Mucosa of rectum (tissue), 2 donors: Measurements from ENCODE around the gene PRKCSH.

ENCODE experiments used
- H3K27ac ChIP-seq, 2 donors: one replicate each; pipeline ENCODE4 v1.7.0; 2013; ENCODE audit warnings: inconsistent platforms in 2 of 2, low read depth in 2 of 2, low read length in 2 of 2
- H3K27me3 ChIP-seq, 2 donors: one replicate each; pipeline ENCODE4 v1.7.0; 2013; ENCODE audit warnings: low read length in 2 of 2; ENCODE audit not compliant: control insufficient read depth in 2 of 2, insufficient read depth in 2 of 2
- H3K36me3 ChIP-seq, 2 donors: one replicate each; pipeline ENCODE4 v1.7.0; 2013; ENCODE audit warnings: low read length in 2 of 2; ENCODE audit not compliant: control insufficient read depth in 2 of 2, insufficient read depth in 2 of 2
- H3K4me1 ChIP-seq, 2 donors: one replicate each; pipeline ENCODE4 v1.7.0; 2013; ENCODE audit warnings: low read length in 2 of 2, mild to moderate bottlenecking in 1 of 2; ENCODE audit not compliant: control insufficient read depth in 2 of 2, insufficient read depth in 2 of 2
- H3K4me3 ChIP-seq, 2 donors: one replicate each; pipeline ENCODE4 v1.7.0; 2013; ENCODE audit warnings: low read length in 2 of 2
- H3K9ac ChIP-seq, 2 donors: one replicate each; pipeline ENCODE4 v1.7.0; 2013; ENCODE audit warnings: low read length in 2 of 2, low read depth in 1 of 2, mild to moderate bottlenecking in 1 of 2
- H3K9me3 ChIP-seq, 2 donors: one replicate each; pipeline ENCODE4 v1.7.0; 2013; ENCODE audit warnings: low read length in 2 of 2; ENCODE audit not compliant: control insufficient read depth in 2 of 2
- donor health status: healthy.
- donor health status: Normal muscosa, but diverticular disease.

The PRKCSH gene

GRCh38 chr19:11475861-11476260 lies 40.4 kb downstream of the PRKCSH start:
- Histone ChIP-seq H3K27me3 (peaks cover 3 to 5% of the 10 kb centered on the region in 2 donors), H3K36me3 (no peaks in the 10 kb centered on the region), H3K9ac (no peak overlapping the region), H3K9me3 (no peaks in the 10 kb centered on the region), H3K4me1 (no peaks in the 10 kb centered on the region), H3K27ac (no peak overlapping the region), H3K4me3 (no peak overlapping the region)

GRCh38 chr19:11478167-11479089 lies 43.0 kb downstream of the PRKCSH start:
- Histone ChIP-seq H3K36me3 (no peaks in the 10 kb centered on the region), H3K9me3 (no peaks in the 10 kb centered on the region), H3K9ac (no peak overlapping the region), H3K4me1 (peaks cover 6 to 11% of the 10 kb centered on the region in 2 donors), H3K4me3 (no peak overlapping the region), H3K27ac (no peak overlapping the region), H3K27me3 (peaks cover 11 to 25% of the 10 kb centered on the region in 2 donors)

- peaks cover 0 to 5% of the 10 kb centered on the region in 2 donors for H3K36me3 ChIP-seq
- H3K27ac ChIP-seq = no peak overlapping the region
- H3K27me3 ChIP-seq = peaks cover 11 to 25% of the 10 kb centered on the region in 2 donors
- H3K4me3 ChIP-seq = no peak overlapping the region
- H3K4me1 ChIP-seq = peaks cover 6 to 11% of the 10 kb centered on the region in 2 donors
- no peak overlapping the region for H3K9ac ChIP-seq
- H3K9me3 ChIP-seq = no peaks in the 10 kb centered on the region
These were observed 43.9 kb downstream of the PRKCSH start for GRCh38 chr19:11479090-11479897.

- Histone ChIP-seq H3K9ac (no peak overlapping the region), H3K27ac (no peak overlapping the region), H3K4me1 (peaks cover 6 to 11% of the 10 kb centered on the region in 2 donors), H3K4me3 (no peak overlapping the region), H3K27me3 (peaks cover 11 to 25% of the 10 kb centered on the region in 2 donors), H3K9me3 (no peaks in the 10 kb centered on the region), H3K36me3 (peaks cover 0 to 6% of the 10 kb centered on the region in 2 donors)
These were observed 44.7 kb downstream of the PRKCSH start for GRCh38 chr19:11479898-11480714.

GRCh38 chr19:11480715-11481533 lies 45.5 kb downstream of the PRKCSH start, which contains the start of gene ELAVL3:
Gene ELAVL3, minus strand, starts transcription at chr19:11481046. Its CDS starts 438 bp downstream, at chr19:11480608.
- Histone ChIP-seq H3K27me3 (peaks cover 11 to 25% of the 10 kb centered on the region in 2 donors), H3K4me1 (peaks cover 6 to 11% of the 10 kb centered on the region in 2 donors), H3K9me3 (no peaks in the 10 kb centered on the region), H3K27ac (no peak within 1 kb of the TSS), H3K36me3 (peaks cover 0 to 6% of the 10 kb centered on the region in 2 donors), H3K4me3 (peak within 1 kb of the TSS in 1 of 2 donors; percentile 17), H3K9ac (no peak within 1 kb of the TSS)

GRCh38 chr19:11481534-11482383 lies 46.3 kb downstream of the PRKCSH start:
- peaks cover 11 to 25% of the 10 kb centered on the region in 2 donors for H3K27me3 ChIP-seq
- no peaks in the 10 kb centered on the region for H3K9me3 ChIP-seq
- H3K9ac ChIP-seq = no peak overlapping the region
- H3K27ac ChIP-seq = no peak overlapping the region
- H3K36me3 ChIP-seq = peaks cover 0 to 6% of the 10 kb centered on the region in 2 donors
- peak overlapping the region in 1 of 2 donors; percentile 17 for H3K4me3 ChIP-seq
- H3K4me1 ChIP-seq = peaks cover 6 to 11% of the 10 kb centered on the region in 2 donors

GRCh38 chr19:11482384-11483050 lies 47.1 kb downstream of the PRKCSH start:
- Histone ChIP-seq H3K9ac (no peak overlapping the region), H3K4me1 (peaks cover 6 to 11% of the 10 kb centered on the region in 2 donors), H3K9me3 (no peaks in the 10 kb centered on the region), H3K27me3 (peaks cover 11 to 25% of the 10 kb centered on the region in 2 donors), H3K4me3 (no peak overlapping the region), H3K27ac (no peak overlapping the region), H3K36me3 (peaks cover 0 to 6% of the 10 kb centered on the region in 2 donors)

GRCh38 chr19:11483366-11484111 lies 48.1 kb downstream of the PRKCSH start:
- no peak overlapping the region for H3K9ac ChIP-seq

More at GRCh38 chr19:11483366-11484111, 48.1 kb downstream of the PRKCSH start:
- Histone ChIP-seq H3K36me3 (peaks cover 0 to 6% of the 10 kb centered on the region in 2 donors), H3K27me3 (peaks cover 11 to 25% of the 10 kb centered on the region in 2 donors), H3K4me3 (no peak overlapping the region), H3K4me1 (peaks cover 6 to 11% of the 10 kb centered on the region in 2 donors), H3K27ac (no peak overlapping the region), H3K9me3 (no peaks in the 10 kb centered on the region)
